Measurements from ENCODE around the gene PRM3.

Gene PRM3

GRCh38 chr16:11242658-11243057 lies 30.8 kb downstream of the PRM3 start:
- no peak for DNase-seq (ENCODE audit: low read depth)

DNA sequence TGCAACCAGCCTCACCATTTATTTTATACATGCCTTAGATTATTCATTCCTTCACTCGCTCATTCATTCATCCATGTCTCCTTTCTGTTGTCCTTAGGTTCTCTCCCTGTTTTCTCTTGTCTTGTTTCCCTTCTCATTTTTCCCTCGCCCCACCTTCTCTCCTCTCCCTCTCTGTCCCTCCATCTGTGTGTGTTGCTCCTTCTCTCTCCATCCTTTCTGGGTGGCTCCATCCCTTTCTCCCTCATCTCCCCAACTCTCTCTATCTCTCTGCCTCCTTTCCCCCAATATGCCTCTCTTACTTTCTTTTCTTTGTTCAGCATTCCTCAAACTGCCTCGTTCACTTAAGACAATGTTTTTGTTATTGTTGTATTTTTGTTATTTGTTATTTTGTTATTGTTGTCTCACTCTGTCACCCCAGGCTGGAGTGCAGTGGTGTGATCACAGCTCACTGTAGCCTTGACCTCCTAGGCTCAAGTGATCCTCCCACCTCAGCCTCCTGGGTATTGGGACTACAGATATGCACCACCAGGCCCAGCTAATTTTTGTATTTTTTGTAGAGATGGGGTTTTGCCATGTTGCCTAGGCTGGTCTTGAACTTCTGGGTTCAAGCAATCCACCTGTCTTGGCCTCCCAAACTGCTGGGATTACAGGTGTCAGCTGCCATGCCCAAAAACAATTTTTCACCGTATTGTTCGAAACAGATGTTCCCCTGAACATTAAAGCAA lies 31.8 kb downstream of the PRM3 start:
- no peak for DNase-seq (ENCODE audit: low read depth)

DNA sequence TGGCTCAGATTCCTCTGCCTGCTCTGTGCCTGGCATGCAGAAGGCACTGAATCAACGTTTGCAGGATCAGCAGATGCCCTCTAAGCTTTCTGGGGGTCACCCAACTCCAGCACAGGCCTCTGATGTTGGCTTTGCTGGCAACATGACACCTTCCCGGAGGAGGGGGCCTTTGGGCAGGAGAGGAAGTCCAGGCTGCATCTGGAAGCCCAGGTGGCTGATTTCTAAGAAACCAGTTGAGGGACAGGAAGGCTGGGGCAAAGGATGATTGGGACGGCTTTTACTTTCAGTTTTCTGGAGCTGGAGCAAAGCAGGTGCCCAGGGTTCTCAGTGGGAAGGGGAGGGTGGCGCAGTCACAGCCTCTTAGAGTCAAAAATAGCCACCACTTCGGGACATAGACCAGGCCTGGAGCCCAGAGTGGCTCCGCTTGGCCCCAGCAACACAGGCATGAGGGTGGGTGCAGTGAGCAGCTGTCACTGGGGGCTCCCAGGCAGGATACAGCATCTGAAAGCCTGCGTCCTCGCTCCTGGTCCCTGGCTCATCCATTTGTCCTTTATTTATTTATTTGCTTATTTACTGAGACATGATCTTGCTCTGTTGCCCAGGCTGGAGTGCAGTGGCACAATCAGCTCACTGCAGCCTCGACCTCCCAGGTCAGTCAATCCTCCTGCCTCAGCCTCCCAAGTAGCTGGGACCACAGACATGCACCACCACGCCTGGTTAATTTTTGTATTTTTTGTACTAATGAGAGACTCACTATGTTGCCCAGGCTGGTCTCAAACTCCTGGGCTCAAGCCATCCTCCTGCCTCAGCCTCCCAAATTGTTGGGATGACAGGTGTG lies 32.6 kb downstream of the PRM3 start:
- no peak for DNase-seq (ENCODE audit: low read depth)

DNA sequence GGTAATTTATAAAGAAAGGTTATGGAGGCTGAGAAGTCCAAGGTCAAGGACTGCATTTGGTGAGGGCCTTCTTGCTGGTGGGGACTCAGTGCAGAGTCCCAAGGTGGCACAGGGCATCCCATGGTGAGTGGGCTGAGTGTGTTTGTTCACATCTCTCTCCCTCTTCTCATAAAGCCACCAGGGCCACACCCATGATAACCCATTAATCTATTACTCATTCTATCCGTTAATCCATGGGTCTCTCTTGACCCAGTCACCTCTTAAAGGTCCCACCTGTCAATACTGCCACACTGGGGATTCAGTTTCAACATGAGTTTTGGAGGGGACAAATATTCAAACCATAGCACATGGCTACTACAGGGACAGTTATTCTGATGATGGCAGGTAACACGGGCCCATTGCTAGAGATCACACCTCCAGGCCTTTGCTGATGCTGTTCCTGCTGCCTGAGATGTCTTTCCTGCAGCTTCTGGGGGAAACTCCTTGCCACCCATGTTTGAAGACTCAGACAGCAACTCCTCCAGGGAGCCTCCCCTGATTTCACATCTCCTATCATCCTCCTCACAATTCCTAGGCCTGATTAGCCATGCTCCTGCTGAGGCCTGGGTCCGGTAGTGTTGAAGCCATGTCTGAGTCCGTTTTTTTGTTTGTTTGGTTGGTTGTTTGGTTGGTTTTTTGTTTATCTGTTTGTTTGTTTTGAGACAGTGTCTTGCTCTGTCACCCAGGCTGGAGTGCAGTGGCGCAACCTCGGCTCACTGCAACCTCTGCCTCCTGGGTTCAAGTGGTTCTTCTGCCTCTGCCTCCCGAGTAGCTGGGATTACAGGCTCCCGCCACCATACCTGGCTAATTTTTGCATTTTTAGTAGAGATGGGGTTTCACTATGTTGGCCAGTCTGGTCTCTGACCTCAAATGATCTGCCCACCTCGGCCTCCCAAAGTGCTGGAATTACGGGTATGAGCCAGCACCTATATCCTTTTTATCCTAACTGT lies 33.5 kb downstream of the PRM3 start:
- no peak for DNase-seq (ENCODE audit: low read depth)

DNA sequence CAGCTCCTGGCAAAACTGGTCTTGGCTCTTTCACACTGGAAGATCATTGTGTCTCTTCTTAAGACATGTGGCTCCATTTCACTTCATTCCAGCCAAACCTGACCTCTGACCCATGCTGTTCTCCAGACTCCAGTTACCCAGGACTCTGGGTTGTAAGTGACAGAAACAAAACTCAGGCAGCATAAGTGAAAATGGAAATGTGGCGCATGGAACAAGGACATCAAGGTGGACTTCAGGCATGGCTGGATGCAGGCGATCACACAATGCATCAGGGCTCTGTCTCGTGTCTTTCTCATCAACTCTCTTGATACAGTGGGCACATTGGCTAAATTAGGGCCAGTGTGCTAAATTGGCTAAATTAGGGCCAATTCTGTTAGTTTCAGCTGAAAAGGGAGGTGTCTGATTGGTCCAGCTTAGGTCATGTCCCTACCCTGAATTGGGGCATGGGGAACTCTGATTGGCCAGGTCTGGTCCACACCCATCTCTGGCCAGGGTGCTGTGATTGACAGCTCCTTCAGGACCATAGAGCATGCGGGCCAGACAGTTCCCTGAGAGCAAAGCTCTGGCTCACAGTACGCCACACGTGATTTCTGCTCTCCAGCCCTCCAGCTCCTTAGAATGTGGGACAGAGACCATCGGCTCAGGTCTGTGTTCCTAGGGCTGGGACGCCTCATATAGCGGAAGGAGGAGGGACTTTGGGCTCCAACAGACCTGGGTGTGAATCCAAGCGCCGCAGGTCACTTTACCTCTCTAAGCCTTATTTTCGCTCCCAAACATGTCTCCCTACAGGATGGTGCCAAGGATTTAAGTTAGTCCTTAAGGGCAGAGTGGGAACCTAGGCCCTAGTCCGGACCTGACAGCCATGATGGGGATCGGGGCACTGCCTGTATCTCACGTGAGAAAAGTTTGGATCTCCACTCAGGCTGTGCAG lies 34.9 kb downstream of the PRM3 start:
- no peak for DNase-seq (ENCODE audit: low read depth)

GRCh38 chr16:11236461-11237254 lies 36.8 kb downstream of the PRM3 start:
- DNase-seq (ENCODE audit: low read depth): no peak

DNA sequence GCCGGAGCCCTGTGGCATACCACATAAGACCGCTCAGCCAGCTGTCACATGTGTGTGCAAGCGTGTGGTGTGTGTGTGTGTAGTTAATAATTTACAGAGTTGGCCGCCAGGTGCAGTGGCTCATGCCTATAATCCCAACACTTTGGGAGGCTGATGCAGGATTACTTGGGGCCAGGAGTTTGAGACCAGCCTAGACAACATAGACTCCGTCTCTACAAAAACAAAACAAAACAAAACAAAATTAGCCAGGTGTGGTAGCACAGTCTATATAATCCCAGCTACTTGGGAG lies 37.8 kb downstream of the PRM3 start:
- DNase-seq (ENCODE audit: low read depth): no peak

GRCh38 chr16:11234884-11235702 lies 38.3 kb downstream of the PRM3 start:
- no peak for DNase-seq (ENCODE audit: low read depth)

DNA sequence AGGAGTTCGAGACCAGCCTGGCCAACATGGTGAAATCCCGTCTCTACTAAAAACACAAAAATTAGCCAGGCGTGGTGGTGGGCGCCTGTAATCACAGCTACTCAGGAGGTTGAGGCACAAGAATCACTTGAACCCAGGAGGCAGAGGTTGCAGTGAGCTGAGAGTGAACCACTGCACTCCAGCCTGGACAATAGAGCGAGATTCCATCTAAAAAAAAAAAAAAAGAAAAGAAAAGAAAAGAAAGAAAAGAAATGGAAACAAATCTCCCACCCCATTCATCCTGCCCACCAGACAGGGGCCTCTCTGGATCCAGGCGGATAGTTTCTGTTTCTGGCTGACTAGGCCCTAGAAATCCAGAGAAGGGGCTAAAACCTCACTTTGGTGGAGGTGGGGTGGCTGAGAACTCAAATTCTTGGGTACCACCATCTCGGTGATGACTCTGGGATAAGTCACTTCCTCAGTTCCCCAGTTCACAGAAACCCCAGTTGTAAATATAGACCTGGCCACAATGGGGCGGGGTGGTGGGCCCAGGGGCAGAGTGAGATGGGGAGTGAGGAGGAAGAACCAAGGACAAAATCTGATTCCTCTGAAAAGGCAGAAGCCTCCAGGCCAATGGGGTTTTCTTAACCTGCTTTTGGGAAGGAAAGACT lies 39.6 kb downstream of the PRM3 start:
- DNase-seq (ENCODE audit: low read depth): no peak

DNA sequence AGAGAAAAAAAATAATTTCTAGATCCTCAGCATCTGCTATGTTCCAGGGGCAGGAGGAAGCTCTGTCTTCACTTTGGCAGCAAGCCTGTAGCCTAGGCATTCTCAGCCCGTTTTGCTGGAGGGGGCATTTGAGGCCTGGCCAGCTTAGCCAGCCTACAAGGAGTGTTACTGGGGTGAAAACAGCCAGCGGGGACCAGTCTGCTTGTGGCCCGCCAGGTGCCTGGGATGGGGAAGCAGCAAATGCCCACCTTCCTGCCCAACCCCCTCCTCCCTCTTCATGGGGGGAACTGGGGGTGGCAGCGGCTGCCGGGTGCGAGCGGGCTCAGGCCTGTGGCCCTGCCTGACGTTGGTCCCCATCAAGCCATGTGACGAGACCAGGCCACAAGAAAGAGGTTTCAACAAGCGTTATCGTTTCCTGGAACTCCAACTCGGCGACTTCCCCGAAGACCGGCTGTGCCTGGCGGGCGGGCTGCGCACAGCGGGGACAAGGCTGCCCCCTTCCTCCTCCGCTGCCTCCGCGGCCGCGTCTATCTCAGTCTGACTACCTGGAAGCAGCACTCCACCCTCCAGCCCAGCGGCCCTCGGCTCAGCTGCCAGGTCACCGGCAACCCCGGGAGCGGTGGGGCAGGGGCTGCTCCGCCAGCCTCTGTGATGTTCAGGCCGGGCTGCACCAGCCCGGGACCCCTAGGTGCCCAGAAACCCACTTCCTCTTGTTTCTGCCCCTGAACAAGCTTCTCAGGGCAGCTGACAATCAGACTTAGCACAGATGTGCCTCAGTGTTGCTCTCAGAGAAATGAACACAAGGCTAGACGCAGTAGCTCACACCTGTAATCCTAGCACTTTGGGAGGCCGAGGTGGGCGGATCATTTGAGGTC lies 40.3 kb downstream of the PRM3 start:
- no peak for DNase-seq (ENCODE audit: low read depth)

DNA sequence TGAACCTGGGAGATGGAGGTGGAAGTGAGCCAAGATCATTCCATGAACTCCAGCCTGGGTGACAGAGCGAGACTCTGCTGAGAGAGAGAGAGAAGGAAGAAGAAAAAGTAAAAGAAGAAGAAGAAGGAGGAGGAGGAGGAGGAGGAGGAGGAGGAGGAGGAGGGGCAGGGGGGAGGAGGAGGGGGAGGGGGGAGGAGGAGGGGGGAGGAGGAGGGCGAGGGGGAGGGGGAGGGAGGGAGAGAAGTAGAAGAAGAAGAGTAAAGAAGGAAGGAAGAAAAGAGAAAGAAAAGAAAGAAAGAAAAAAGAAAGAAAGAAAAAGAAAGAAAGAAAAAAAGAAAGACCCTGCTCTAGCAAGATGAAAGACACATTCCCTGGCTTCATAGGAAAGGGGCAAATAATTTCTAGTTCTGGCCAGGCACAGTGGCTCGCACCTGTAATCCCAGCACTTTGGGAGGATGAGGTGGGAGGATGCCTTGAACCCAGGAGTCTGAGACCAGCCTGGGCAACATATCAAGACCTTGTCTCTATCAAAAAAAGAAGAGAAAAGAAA lies 41.1 kb downstream of the PRM3 start:
- DNase-seq (ENCODE audit: low read depth): no peak

GRCh38 chr16:11231367-11231970 lies 42.0 kb downstream of the PRM3 start:
- no peak for DNase-seq (ENCODE audit: low read depth)

GRCh38 chr16:11229906-11230305 lies 43.5 kb downstream of the PRM3 start:
- no peak for DNase-seq (ENCODE audit: low read depth)

DNA sequence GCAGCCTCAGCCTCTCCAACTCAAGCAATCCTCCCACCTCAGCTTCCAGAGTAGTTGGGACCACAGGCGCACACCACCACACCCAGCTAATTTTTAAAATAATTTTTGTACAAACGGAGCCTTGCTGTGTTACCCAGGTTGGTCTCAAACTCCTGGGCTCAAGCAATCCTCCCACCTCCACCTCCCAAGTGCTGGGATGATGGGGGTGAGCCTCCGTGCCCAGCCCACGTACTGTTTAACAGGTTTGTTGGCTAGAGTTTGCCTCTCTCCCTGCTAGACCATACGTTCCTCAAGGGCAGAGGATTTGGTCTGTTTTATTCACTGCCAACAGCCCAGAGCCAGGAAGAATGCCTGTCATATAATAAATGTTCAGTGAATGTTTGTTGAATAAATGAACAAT lies 44.0 kb downstream of the PRM3 start:
- no peak for DNase-seq (ENCODE audit: low read depth)

GRCh38 chr16:11225677-11226549 lies 47.5 kb downstream of the PRM3 start:
- DNase-seq (ENCODE audit: low read depth): no peak

GRCh38 chr16:11224894-11225676 lies 48.3 kb downstream of the PRM3 start:
- no peak for DNase-seq (ENCODE audit: low read depth)
